ENCODE measurements around the gene NDUFS8. TPM values are rescaled to one million over a fixed set of nuclear protein-coding genes. Genes with fewer than 3 reads are reported as not detected.

Gene NDUFS8
- polyA plus RNA-seq, 3 donors = 64.6 to 110 (median 109) TPM

Other genes starting within 250 kb of the NDUFS8 start
- 10 to 100 TPM in 2 of 3 donors, 1 to 10 TPM in 1; 7.3 to 14.6 (median 10.5) TPM for gene UNC93B1, start 26.6 kb upstream of the NDUFS8 start, polyA plus RNA-seq (ENCODE audit: insufficient read length in 3 of 3)
- gene ALDH3B1, start 20.4 kb upstream of the NDUFS8 start, polyA plus RNA-seq (ENCODE audit: insufficient read length in 3 of 3) = 1 to 10 TPM; 1.8 to 3.9 (median 2.2) TPM
- 10 to 100 TPM; 16.4 to 31.3 (median 25.0) TPM for gene TCIRG1, start 8.3 kb downstream of the NDUFS8 start, polyA plus RNA-seq (ENCODE audit: insufficient read length in 3 of 3)
- 10 to 100 TPM; 31.9 to 49.8 (median 36.2) TPM for gene CHKA, start 90.7 kb downstream of the NDUFS8 start, polyA plus RNA-seq (ENCODE audit: insufficient read length in 3 of 3)
- 10 to 100 TPM; 71.9 to 83.1 (median 80.5) TPM for gene KMT5B, start 182.6 kb downstream of the NDUFS8 start, polyA plus RNA-seq (ENCODE audit: insufficient read length in 3 of 3)
- 10 to 100 TPM; 19.1 to 27.1 (median 25.1) TPM for gene C11orf24, start 241.3 kb downstream of the NDUFS8 start, polyA plus RNA-seq (ENCODE audit: insufficient read length in 3 of 3)

Data from renal cortex interstitium (tissue), 3 donors.